HEK293T (cell line): ENCODE data around the gene SELENOO.

Experiments
- BHLHE40 ChIP-seq: fragments of 450-650 bp; IDR thresholded peaks from 2 replicates; pipeline ENCODE4 v1.6.1; 2016; ENCODE audit warnings: mild to moderate bottlenecking, moderate library complexity, borderline replicate concordance
- CTBP1 ChIP-seq: fragments of 450-650 bp; IDR thresholded peaks from 2 replicates; pipeline ENCODE4 v1.6.1; 2016; ENCODE audit warnings: borderline replicate concordance
- ELF4 ChIP-seq: fragments of 450-650 bp; IDR thresholded peaks from 2 replicates; pipeline ENCODE4 v1.6.1; 2017; ENCODE audit warnings: antibody characterized with exemption
- FOXA1 ChIP-seq: fragments of 450-650 bp; IDR thresholded peaks from 2 replicates; pipeline ENCODE4 v1.6.1; 2016; ENCODE audit warnings: mild to moderate bottlenecking
- FOXK2 ChIP-seq: fragments of 450-650 bp; IDR thresholded peaks from 2 replicates; pipeline ENCODE4 v1.6.1; 2016; ENCODE audit warnings: mild to moderate bottlenecking
- FOXM1 ChIP-seq: fragments of 450-650 bp; IDR thresholded peaks from 2 replicates; pipeline ENCODE4 v1.6.1; 2017; ENCODE audit warnings: mild to moderate bottlenecking, borderline replicate concordance
- LEF1 ChIP-seq: fragments of 450-650 bp; IDR thresholded peaks from 2 replicates; pipeline ENCODE4 v1.6.1; 2017; ENCODE audit warnings: mild to moderate bottlenecking, borderline replicate concordance
- NFRKB ChIP-seq: fragments of 450-650 bp; IDR thresholded peaks from 2 replicates; pipeline ENCODE4 v1.6.1; 2016; ENCODE audit warnings: mild to moderate bottlenecking, moderate library complexity
- PKNOX1 ChIP-seq: fragments of 450-650 bp; IDR thresholded peaks from 2 replicates; pipeline ENCODE4 v1.6.1; 2016
- SP1 ChIP-seq: fragments of 450-650 bp; IDR thresholded peaks from 2 replicates; pipeline ENCODE4 v1.6.1; 2017
- SUZ12 ChIP-seq: fragments of 450-650 bp; IDR thresholded peaks from 2 replicates; pipeline ENCODE4 v1.6.1; 2016; ENCODE audit warnings: mild to moderate bottlenecking

- TF ChIP-seq FOXK2 (no peak), SP1 (no peak), ELF4 (no peak), BHLHE40 (no peak), FOXA1 (no peak), CTBP1 (no peak), PKNOX1 (no peak), FOXM1 (no peak), SUZ12 (no peak), NFRKB (no peak), LEF1 (no peak)
These were observed 61.7 kb downstream of the SELENOO start for GRCh38 chr22:50262460-50262911.
